ENCODE measurements around the gene ASB18.

Gene ASB18

GRCh38 chr2:236161531-236161930 lies 102.7 kb downstream of the ASB18 start:
- DNase-seq = no peak

- DNase-seq = no peak
Measured at GRCh38 chr2:236161082-236161462, 103.1 kb downstream of the ASB18 start.

GRCh38 chr2:236160366-236161081 lies 103.7 kb downstream of the ASB18 start:
- no peak for DNase-seq

- DNase-seq = no peak
Measured at GRCh38 chr2:236159778-236160170, 104.4 kb downstream of the ASB18 start.

- no peak for DNase-seq
Measured at GRCh38 chr2:236158969-236159777, 105.0 kb downstream of the ASB18 start.

- DNase-seq = no peak
Measured at GRCh38 chr2:236157815-236158498, 106.2 kb downstream of the ASB18 start.

- DNase-seq = no peak
Measured at GRCh38 chr2:236157366-236157765, 106.8 kb downstream of the ASB18 start.

- no peak for DNase-seq
Measured at GRCh38 chr2:236156860-236157194, 107.4 kb downstream of the ASB18 start.

GRCh38 chr2:236156095-236156859 lies 107.9 kb downstream of the ASB18 start:
- DNase-seq = no peak

GRCh38 chr2:236155406-236155805 lies 108.8 kb downstream of the ASB18 start:
- DNase-seq = no peak

- no peak for DNase-seq
Measured at GRCh38 chr2:236146436-236146835, 117.8 kb downstream of the ASB18 start.

GRCh38 chr2:236143811-236144210 lies 120.4 kb downstream of the ASB18 start:
- no peak for DNase-seq
